Measurements from ENCODE around the gene ZNF524. TPM values are rescaled to one million over a fixed set of nuclear protein-coding genes. Genes with fewer than 3 reads are reported as not detected.

ZNF524 gene
- total and polyA plus RNA-seq, 9 of the 15 experiments (the other 6 are each of a cell fraction or from before 2014, with no cell fraction given) = 0.08 to 15.6 (median 2.9) TPM

- FAIRE-seq (peak; percentile 70), DNase-seq (ENCODE audit: extremely low read depth in 1 of 4, low spot score in 3 of 4) (peak in 1 of 4 experiments; percentile 27), ATAC-seq (peak; percentile 3; the same call in 2 of the 3 replicates)
- no peaks in the 10 kb centered on the region for H3K9me3 ChIP-seq (replicated peaks; ENCODE audit: control insufficient read depth, insufficient read depth, low read depth, low read length)
- H3K27me3 ChIP-seq (ENCODE audit: control insufficient read depth in 2 of 2, insufficient read depth in 2 of 2, low read length in 2 of 2) = no peaks in the 10 kb centered on the region
- H3K9me1 ChIP-seq (ENCODE audit: control insufficient read depth, insufficient read depth, low read length) = no peaks in the 10 kb centered on the region
- in situ Hi-C loops (cut with MboI) (loop anchor here (25.0 kb wide), 2 partner anchors 504 to 671 kb away; partner anchors contain the start of genes TNNT1 and ZSCAN5A), intact Hi-C loops (cut with micrococcal nuclease) (no loop called here)
- ChIA-PET CTCF (ENCODE audit: low intra/inter-chr PET ratio) (interaction anchor here (1.2 kb wide), 1 partner anchor 13 kb away, joined by 5 read pairs; the partner anchor contains the start of gene U2AF2), POLR2A (interaction anchor here (2.3 kb wide), 1 partner anchor 13 kb away, joined by 8 read pairs; the partner anchor contains the start of gene U2AF2)
- no TSS peak for BruUV-seq (replicated peaks)
- H3K4me2 ChIP-seq (ENCODE audit: insufficient read depth, low read length) = peak overlapping the region; percentile 91
- peak overlapping the region; percentile 94 for H3K4me3 ChIP-seq
- H2AFZ ChIP-seq (ENCODE audit: low read depth, low read length) = peak overlapping the region; percentile 36; the same call in 1 of the 2 replicates
- H3K9ac ChIP-seq (ENCODE audit: insufficient read depth in 1 of 2, low read depth in 2 of 2, low read length in 2 of 2) = peak overlapping the region; percentile 79 to 98
- peaks cover 31% of the 10 kb centered on the region; the same call in 2 of the 3 replicates for H3K36me3 ChIP-seq (ENCODE audit: control insufficient read depth, insufficient read depth, low read length)
- WGBS (ENCODE audit: insufficient coverage, low coverage, missing lambda C conversion rate) = 2% methylated on average over 17 of the region's 25 CpGs
- H3K27ac ChIP-seq (ENCODE audit: extremely low read depth, low read depth, low read length) = peak overlapping the region; percentile 74
- H3K4me1 ChIP-seq (replicated peaks in 1 of 2; ENCODE audit: control insufficient read depth in 2 of 2, insufficient read depth in 2 of 2, low read length in 2 of 2) = peaks cover 35 to 63% of the 10 kb centered on the region in 2 experiments
- H4K20me1 ChIP-seq (replicated peaks; ENCODE audit: control insufficient read depth, insufficient read depth, low read length) = no peaks in the 10 kb centered on the region
- peaks cover 77% of the 10 kb centered on the region for H3K79me2 ChIP-seq (ENCODE audit: control insufficient read depth, insufficient read depth, low read length)
- TF ChIP-seq SMARCE1 (IDR thresholded peaks at IDR 0.05) (0 out of 2 replicates have a peak, but pooled peaks have one; percentile 12), SUPT5H (IDR thresholded peaks at IDR 0.05) (peak; percentile 55), LARP7 (IDR thresholded peaks at IDR 0.05) (peak; percentile 12; the same call in 1 of the 2 replicates), ZNF175 (CRISPR knock-in tag; IDR thresholded peaks at IDR 0.05; ENCODE audit: low read depth) (no peak), ZC3H8 (IDR thresholded peaks at IDR 0.05) (no peak), XRCC3 (IDR thresholded peaks at IDR 0.05) (no peak), THRB (CRISPR knock-in tag; conservative IDR thresholded peaks at IDR 0.05) (no peak), MYC (IDR thresholded peaks at IDR 0.05; ENCODE audit: low read depth, low read length) (no peak), MYC (CRISPR knock-in tag; IDR thresholded peaks at IDR 0.05; ENCODE audit: borderline replicate concordance, low read depth) (peak; percentile 86; the same call in 1 of the 2 replicates), ZKSCAN1 (IDR thresholded peaks at IDR 0.05; ENCODE audit: low read depth, low read length) (no peak), WHSC1 (IDR thresholded peaks at IDR 0.05; ENCODE audit: low read length) (no peak), YY1 (IDR thresholded peaks at IDR 0.05; ENCODE audit: borderline replicate concordance in 1 of 3, control insufficient read depth in 1 of 3, extremely low read depth in 1 of 3, insufficient read depth in 3 of 3, insufficient read length in 1 of 3, insufficient replicate concordance in 2 of 3, low read depth in 1 of 3, low read length in 2 of 3) (peak in 1 of 3 experiments; percentile 7), ZNF75A (CRISPR knock-in tag; IDR thresholded peaks at IDR 0.05) (no peak), MTA1 (IDR thresholded peaks at IDR 0.05; ENCODE audit: borderline replicate concordance) (no peak), ZNF239 (CRISPR knock-in tag; IDR thresholded peaks at IDR 0.05) (no peak), CBX3 (IDR thresholded peaks at IDR 0.05; ENCODE audit: borderline replicate concordance in 1 of 2, low read length in 2 of 2) (no peak), TAF15 (IDR thresholded peaks at IDR 0.05; ENCODE audit: low read depth, low read length) (no peak)
- TF ChIP-seq, protein P1, sequence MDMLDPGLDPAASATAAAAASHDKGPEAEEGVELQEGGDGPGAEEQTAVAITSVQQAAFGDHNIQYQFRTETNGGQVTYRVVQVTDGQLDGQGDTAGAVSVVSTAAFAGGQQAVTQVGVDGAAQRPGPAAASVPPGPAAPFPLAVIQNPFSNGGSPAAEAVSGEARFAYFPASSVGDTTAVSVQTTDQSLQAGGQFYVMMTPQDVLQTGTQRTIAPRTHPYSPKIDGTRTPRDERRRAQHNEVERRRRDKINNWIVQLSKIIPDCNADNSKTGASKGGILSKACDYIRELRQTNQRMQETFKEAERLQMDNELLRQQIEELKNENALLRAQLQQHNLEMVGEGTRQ (CRISPR knock-in tag; IDR thresholded peaks at IDR 0.05) = no peak
- TF ChIP-seq, protein P2, sequence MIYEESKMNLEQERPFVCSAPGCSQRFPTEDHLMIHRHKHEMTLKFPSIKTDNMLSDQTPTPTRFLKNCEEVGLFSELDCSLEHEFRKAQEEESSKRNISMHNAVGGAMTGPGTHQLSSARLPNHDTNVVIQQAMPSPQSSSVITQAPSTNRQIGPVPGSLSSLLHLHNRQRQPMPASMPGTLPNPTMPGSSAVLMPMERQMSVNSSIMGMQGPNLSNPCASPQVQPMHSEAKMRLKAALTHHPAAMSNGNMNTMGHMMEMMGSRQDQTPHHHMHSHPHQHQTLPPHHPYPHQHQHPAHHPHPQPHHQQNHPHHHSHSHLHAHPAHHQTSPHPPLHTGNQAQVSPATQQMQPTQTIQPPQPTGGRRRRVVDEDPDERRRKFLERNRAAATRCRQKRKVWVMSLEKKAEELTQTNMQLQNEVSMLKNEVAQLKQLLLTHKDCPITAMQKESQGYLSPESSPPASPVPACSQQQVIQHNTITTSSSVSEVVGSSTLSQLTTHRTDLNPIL (CRISPR knock-in tag; IDR thresholded peaks at IDR 0.05) = no peak
Observed at GRCh38 chr19:55641426-55642152, 41.5 kb downstream of the ZNF524 start.
